HepG2 (cell line): ENCODE data around the gene C1QTNF3. TPM values are rescaled to one million over a fixed set of nuclear protein-coding genes. Genes with fewer than 3 reads are reported as not detected.
A peak's percentile ranks its signal among the peaks of the same experiment; 100 is the strongest.

Source experiments
- ATAC-seq: fragments of 200-7000 bp; cut with Tn5 transposase; 3 replicates; pipeline ENCODE4 v1.9.1; 2020; ENCODE audit warnings: mild to moderate bottlenecking, moderate library complexity
- BruUV-seq: library from RNA; stranded (reverse); fragments of 400-500 nt; replicated peaks from 2 replicates; lab custom pipeline; 2021; lab: Mats Ljungman, UMichigan
- CTCF ChIA-PET: fragments of 300-600 bp; formaldehyde crosslinking; extraction: SDS; loops from one replicate; lab custom pipeline; 2021; ENCODE audit warnings: low total read pairs, inconsistent platforms, low intra/inter-chr PET ratio; lab: Yijun Ruan, JAX
- POLR2A ChIA-PET: fragments of 350-600 bp; sonication (Branson Sonifier 250); formaldehyde crosslinking; loops from one replicate; lab custom pipeline; 2020; ENCODE audit warnings: antibody characterized with exemption, inconsistent platforms; lab: Yijun Ruan, JAX
- DNase-seq: peaks from one replicate; pipeline ENCODE4 v3.0.0-alpha.2; 2015; ENCODE audit warnings: low spot score
- FAIRE-seq: peaks from 3 replicates; lab custom pipeline; 2011; peaks lifted over from hg19 to GRCh38; lab: Jason Lieb, UNC
- H2AFZ ChIP-seq: one replicate; pipeline ENCODE4 v1.6.1; 2011; ENCODE audit warnings: low read length, inconsistent platforms
- H3K27ac ChIP-seq: fragments of 300-600 bp; 3 replicates; pipeline ENCODE4 v1.8.0; 2011; ENCODE audit warnings: mixed run types, mild to moderate bottlenecking, mixed read lengths, low read length, inconsistent platforms; ENCODE audit not compliant: insufficient read depth; ENCODE audit errors: extremely low read length
- H3K27me3 ChIP-seq, 2 experiments: fragments of 200-600 bp in 1 of 2; 2 replicates in 1 of 2; 3 replicates in 1 of 2; pipeline versions ENCODE4 v1.6.0 to v1.8.0; 2011; ENCODE audit warnings: low read length in 2 of 2, mild to moderate bottlenecking in 2 of 2, moderate library complexity in 2 of 2, inconsistent platforms in 1 of 2; ENCODE audit not compliant: insufficient read depth in 2 of 2, control insufficient read depth in 1 of 2
- H3K36me3 ChIP-seq, 2 experiments: fragments of 200-600 bp in 1 of 2; replicated peaks in 1 of 2; 2 replicates in 1 of 2; 3 replicates in 1 of 2; pipeline versions ENCODE4 v1.5.1 to v1.8.0; 2011; ENCODE audit warnings: low read length in 2 of 2, inconsistent platforms in 1 of 2; ENCODE audit not compliant: insufficient read depth in 2 of 2, control insufficient read depth in 1 of 2
- H3K4me1 ChIP-seq: 2 replicates; pipeline ENCODE4 v1.5.1; 2012; ENCODE audit warnings: low read length, inconsistent platforms; ENCODE audit not compliant: insufficient read depth
- H3K4me2 ChIP-seq: 2 replicates; pipeline ENCODE4 v1.6.0; 2011; ENCODE audit warnings: low read depth, low read length, inconsistent platforms
- H3K4me3 ChIP-seq, 3 experiments: fragments of 200-600 bp in 1 of 3; sonication (generic), shearing (Covaris generic) in 1 of 3; replicated peaks in 1 of 3; 2 replicates each; pipeline ENCODE4 v1.5.1; 2011 to 2016; ENCODE audit warnings: low read length in 3 of 3, inconsistent platforms in 2 of 3, low read depth in 2 of 3, mild to moderate bottlenecking in 2 of 3, control low read depth in 1 of 3, mixed read lengths in 1 of 3; ENCODE audit not compliant: insufficient read depth in 1 of 3
- H3K79me2 ChIP-seq: one replicate; pipeline ENCODE4 v1.6.1; 2011; ENCODE audit warnings: low read length, inconsistent platforms; ENCODE audit not compliant: insufficient read depth
- H3K9ac ChIP-seq: 2 replicates; pipeline ENCODE4 v1.6.0; 2011; ENCODE audit warnings: mild to moderate bottlenecking, low read depth, low read length, inconsistent platforms; ENCODE audit not compliant: insufficient read depth
- H3K9me3 ChIP-seq: 2 replicates; pipeline ENCODE4 v1.5.1; 2012; ENCODE audit warnings: mild to moderate bottlenecking, low read length
- H4K20me1 ChIP-seq: 2 replicates; pipeline ENCODE4 v1.6.0; 2011; ENCODE audit warnings: inconsistent platforms, mild to moderate bottlenecking, low read length, moderate library complexity; ENCODE audit not compliant: insufficient read depth
- CHD2 ChIP-seq: IDR thresholded peaks from 2 replicates; pipeline ENCODE4 v1.6.1; 2011; ENCODE audit warnings: low read depth, low read length, improper control_type of control experiment
- GATAD2A ChIP-seq: IDR thresholded peaks from 2 replicates; pipeline ENCODE4 v1.6.1; 2016
- POGZ ChIP-seq: sonication (generic); formaldehyde crosslinking; IDR thresholded peaks from 2 replicates; pipeline ENCODE4 v1.4.0; 2020; ENCODE audit warnings: mild to moderate bottlenecking, missing genetic modification reagents
- SRSF9 ChIP-seq: fragments of 200-400 bp; formaldehyde crosslinking; IDR thresholded peaks from 2 replicates; pipeline ENCODE4 v1.6.1; 2018; ENCODE audit warnings: borderline replicate concordance, mild to moderate bottlenecking, low read depth, low read length; ENCODE audit not compliant: insufficient read depth, poor library complexity, severe bottlenecking
- ZNF496 ChIP-seq: sonication (generic); formaldehyde crosslinking; IDR thresholded peaks from 2 replicates; pipeline ENCODE4 v1.8.1; 2023; ENCODE audit warnings: mild to moderate bottlenecking, moderate library complexity, missing genetic modification reagents; ENCODE audit not compliant: insufficient replicate concordance
- WGBS: methylation state at CpG from one replicate; pipeline ENCODE4 v1.1.6; 2017; ENCODE audit warnings: low lambda C conversion rate; 5-methylcytosine and 5-hydroxymethylcytosine counted together
- in situ Hi-C: cut with HindIII; loops from 2 replicates; pipeline ENCODE4 v1.10.0; 2017; ENCODE audit warnings: low pct_unique_long_range_greater_than_20kb; ENCODE audit not compliant: extremely low pct_ligation_motif_present
- intact Hi-C: fragments of 100-400 bp; cut with micrococcal nuclease; formaldehyde crosslinking; loops from one replicate; pipeline ENCODE4 v1.10.0; 2022; ENCODE audit not compliant: unreplicated experiment
- polyA plus RNA-seq, 8 experiments: library from polyadenylated mRNA; depleted of rRNA in 3 of 8; stranded (reverse) in 7 of 8; unstranded in 1 of 8; fragments of >200 nt; fragmentation: Illumina TruSeq in 4 of 8; extraction: Trizol in 4 of 8; gene quantifications; 2 replicates each; pipeline versions ENCODE4 v1.2.1 to v1.2.3, GENCODE V29; 2011 to 2016; ENCODE audit warnings: low read depth in 4 of 8, missing spikeins in 1 of 8, mixed read lengths in 1 of 8; ENCODE audit not compliant: insufficient read depth in 1 of 8
- total RNA-seq, 5 experiments: library from RNA; depleted of rRNA; stranded (reverse); fragments of >200 nt; fragmentation: Illumina TruSeq; extraction: Trizol; gene quantifications; 2 replicates each; pipeline ENCODE4 v1.2.3, GENCODE V29; 2016; ENCODE audit warnings: low read depth in 1 of 5
- TF ChIP-seq, protein P1 (sequence below): IDR thresholded peaks from 2 replicates; pipeline ENCODE4 v1.4.0; 2020; ENCODE audit warnings: mild to moderate bottlenecking, missing genetic modification reagents
- TF ChIP-seq, protein P2 (sequence below): sonication (generic); formaldehyde crosslinking; IDR thresholded peaks from 2 replicates; pipeline ENCODE4 v1.4.0; 2020; ENCODE audit warnings: missing genetic modification reagents, mild to moderate bottlenecking, borderline replicate concordance
- TF ChIP-seq, protein P3 (sequence below): fragments of 450-650 bp; IDR thresholded peaks from 2 replicates; pipeline ENCODE4 v1.6.1; 2016

Gene C1QTNF3
- total and polyA plus RNA-seq, 2 of the 13 experiments (the other 11 are each of a cell fraction or from before 2014, with no cell fraction given), result 3.3 to 10.8 TPM

DNA sequence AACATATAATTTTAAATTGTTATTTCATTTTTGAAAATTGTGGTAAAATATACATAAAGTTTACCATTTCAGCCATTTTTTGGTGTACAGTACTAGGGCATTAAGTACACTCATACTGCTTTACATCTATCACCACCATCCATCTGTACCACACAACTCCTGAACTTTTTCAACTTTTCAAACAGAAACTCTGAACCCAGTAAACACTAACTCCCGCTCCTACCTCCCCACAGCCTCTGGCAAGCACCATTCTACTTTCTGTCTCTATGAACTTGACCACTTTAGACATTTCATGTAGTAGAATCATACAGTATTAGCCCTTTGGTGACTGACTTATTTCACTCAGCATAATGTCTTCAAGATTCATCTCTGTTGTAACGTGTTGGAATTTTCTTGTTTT lies 50.1 kb downstream of the C1QTNF3 start (continued):
- TF ChIP-seq, protein P1, sequence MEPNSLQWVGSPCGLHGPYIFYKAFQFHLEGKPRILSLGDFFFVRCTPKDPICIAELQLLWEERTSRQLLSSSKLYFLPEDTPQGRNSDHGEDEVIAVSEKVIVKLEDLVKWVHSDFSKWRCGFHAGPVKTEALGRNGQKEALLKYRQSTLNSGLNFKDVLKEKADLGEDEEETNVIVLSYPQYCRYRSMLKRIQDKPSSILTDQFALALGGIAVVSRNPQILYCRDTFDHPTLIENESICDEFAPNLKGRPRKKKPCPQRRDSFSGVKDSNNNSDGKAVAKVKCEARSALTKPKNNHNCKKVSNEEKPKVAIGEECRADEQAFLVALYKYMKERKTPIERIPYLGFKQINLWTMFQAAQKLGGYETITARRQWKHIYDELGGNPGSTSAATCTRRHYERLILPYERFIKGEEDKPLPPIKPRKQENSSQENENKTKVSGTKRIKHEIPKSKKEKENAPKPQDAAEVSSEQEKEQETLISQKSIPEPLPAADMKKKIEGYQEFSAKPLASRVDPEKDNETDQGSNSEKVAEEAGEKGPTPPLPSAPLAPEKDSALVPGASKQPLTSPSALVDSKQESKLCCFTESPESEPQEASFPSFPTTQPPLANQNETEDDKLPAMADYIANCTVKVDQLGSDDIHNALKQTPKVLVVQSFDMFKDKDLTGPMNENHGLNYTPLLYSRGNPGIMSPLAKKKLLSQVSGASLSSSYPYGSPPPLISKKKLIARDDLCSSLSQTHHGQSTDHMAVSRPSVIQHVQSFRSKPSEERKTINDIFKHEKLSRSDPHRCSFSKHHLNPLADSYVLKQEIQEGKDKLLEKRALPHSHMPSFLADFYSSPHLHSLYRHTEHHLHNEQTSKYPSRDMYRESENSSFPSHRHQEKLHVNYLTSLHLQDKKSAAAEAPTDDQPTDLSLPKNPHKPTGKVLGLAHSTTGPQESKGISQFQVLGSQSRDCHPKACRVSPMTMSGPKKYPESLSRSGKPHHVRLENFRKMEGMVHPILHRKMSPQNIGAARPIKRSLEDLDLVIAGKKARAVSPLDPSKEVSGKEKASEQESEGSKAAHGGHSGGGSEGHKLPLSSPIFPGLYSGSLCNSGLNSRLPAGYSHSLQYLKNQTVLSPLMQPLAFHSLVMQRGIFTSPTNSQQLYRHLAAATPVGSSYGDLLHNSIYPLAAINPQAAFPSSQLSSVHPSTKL (CRISPR knock-in tag), result 0 out of 2 replicates have a peak, but pooled peaks have one; percentile 20
- TF ChIP-seq GATAD2A, result 0 out of 2 replicates have a peak, but pooled peaks have one; percentile 18
- TF ChIP-seq POGZ (CRISPR knock-in tag), result peak; percentile 52
- TF ChIP-seq, protein P2, sequence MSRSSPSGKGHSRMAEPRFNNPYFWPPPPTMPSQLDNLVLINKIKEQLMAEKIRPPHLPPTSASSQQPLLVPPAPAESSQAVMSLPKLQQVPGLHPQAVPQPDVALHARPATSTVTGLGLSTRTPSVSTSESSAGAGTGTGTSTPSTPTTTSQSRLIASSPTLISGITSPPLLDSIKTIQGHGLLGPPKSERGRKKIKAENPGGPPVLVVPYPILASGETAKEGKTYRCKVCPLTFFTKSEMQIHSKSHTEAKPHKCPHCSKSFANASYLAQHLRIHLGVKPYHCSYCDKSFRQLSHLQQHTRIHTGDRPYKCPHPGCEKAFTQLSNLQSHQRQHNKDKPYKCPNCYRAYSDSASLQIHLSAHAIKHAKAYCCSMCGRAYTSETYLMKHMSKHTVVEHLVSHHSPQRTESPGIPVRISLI (CRISPR knock-in tag), result peak; percentile 42; the same call in 1 of the 2 replicates
- TF ChIP-seq SRSF9, result no peak
- TF ChIP-seq, all 625 proteins: peak for 13

DNA sequence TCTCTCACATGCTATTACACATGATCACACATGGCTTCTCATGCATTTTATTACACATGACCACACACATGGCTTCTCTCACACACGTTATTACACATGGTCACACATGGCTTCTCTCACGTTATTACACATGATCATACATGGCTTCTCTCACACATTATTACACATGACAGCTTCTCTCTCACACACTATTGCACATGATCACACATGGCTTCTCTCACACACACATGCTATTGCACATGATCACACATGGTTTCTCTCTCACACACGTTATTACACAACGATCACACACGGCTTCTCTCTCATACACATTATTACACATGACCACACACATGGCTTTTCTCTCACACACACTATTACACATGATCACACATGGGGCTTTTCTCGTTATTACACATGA lies 57.6 kb downstream of the C1QTNF3 start:
- WGBS, result 96% methylated on average over 6 of the region's 6 CpGs
- no peak for FAIRE-seq
- H3K36me3 ChIP-seq, result peaks cover 4 to 26% of the 10 kb centered on the region in 2 experiments
- H3K9me3 ChIP-seq, result no peaks in the 10 kb centered on the region
- no peak for ATAC-seq
- no peak overlapping the region for H2AFZ ChIP-seq
- H3K4me1 ChIP-seq, result no peaks in the 10 kb centered on the region
- no peak for DNase-seq
- H3K27me3 ChIP-seq, result no peaks in the 10 kb centered on the region
- intact Hi-C loops (no loop called here), in situ Hi-C loops (loop anchor here (25.0 kb wide), 1 partner anchor 477 kb away; no protein-coding TSS in a partner anchor)
- POLR2A ChIA-PET, result no interaction called here
- no peaks in the 10 kb centered on the region for H3K79me2 ChIP-seq
- no peak overlapping the region for H3K4me2 ChIP-seq
- no peaks in the 10 kb centered on the region for H4K20me1 ChIP-seq
- no peak overlapping the region for H3K4me3 ChIP-seq
- H3K9ac ChIP-seq, result no peak overlapping the region
- CTCF ChIA-PET, result no interaction called here
- no TSS peak for BruUV-seq
- H3K27ac ChIP-seq, result no peak overlapping the region
- TF ChIP-seq CHD2, result 0 out of 2 replicates have a peak, but pooled peaks have one; percentile 7
- TF ChIP-seq ZNF496 (CRISPR knock-in tag), result no peak
- TF ChIP-seq, protein P3, sequence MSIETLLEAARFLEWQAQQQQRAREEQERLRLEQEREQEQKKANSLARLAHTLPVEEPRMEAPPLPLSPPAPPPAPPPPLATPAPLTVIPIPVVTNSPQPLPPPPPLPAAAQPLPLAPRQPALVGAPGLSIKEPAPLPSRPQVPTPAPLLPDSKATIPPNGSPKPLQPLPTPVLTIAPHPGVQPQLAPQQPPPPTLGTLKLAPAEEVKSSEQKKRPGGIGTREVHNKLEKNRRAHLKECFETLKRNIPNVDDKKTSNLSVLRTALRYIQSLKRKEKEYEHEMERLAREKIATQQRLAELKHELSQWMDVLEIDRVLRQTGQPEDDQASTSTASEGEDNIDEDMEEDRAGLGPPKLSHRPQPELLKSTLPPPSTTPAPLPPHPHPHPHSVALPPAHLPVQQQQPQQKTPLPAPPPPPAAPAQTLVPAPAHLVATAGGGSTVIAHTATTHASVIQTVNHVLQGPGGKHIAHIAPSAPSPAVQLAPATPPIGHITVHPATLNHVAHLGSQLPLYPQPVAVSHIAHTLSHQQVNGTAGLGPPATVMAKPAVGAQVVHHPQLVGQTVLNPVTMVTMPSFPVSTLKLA, result peak; percentile 98
